PC-9 (cell line): Measurements from ENCODE around the gene MYBPC3. TPM values are rescaled to one million over a fixed set of nuclear protein-coding genes. Genes with fewer than 3 reads are reported as not detected.

Experiments used
- BruUV-seq: library from RNA; stranded (reverse); fragments of 400-500 nt; replicated peaks from 2 replicates; lab custom pipeline; 2021; lab: Mats Ljungman, UMichigan
- CTCF ChIA-PET: fragments of 300-600 bp; sonication (Branson Sonifier 250); formaldehyde crosslinking; loops from one replicate; lab custom pipeline; 2022; ENCODE audit warnings: antibody characterized with exemption; lab: Charles Lee
- POLR2A ChIA-PET: fragments of 300-600 bp; sonication (Branson Sonifier 250); formaldehyde crosslinking; loops from one replicate; lab custom pipeline; 2022; ENCODE audit warnings: antibody characterized with exemption; ENCODE audit not compliant: unreplicated experiment; lab: Charles Lee
- DNase-seq, 2 experiments: peaks; one replicate each; pipeline versions ENCODE4 v3.0.0 to v3.0.0-alpha.2; 2015 to 2022; ENCODE audit warnings: mixed read lengths in 1 of 2
- H2AFZ ChIP-seq: fragments of 200-600 bp; sonication (generic); 2 replicates; pipeline ENCODE4 v1.8.1; 2017; ENCODE audit warnings: antibody characterized with exemption
- H3F3A ChIP-seq: fragments of 200-600 bp; sonication (generic); 2 replicates; pipeline ENCODE4 v1.8.1; 2017; ENCODE audit warnings: antibody characterized with exemption, mild to moderate bottlenecking, low read depth; ENCODE audit not compliant: insufficient read depth
- H3K27ac ChIP-seq: fragments of 200-600 bp; sonication (generic); 2 replicates; pipeline ENCODE4 v1.6.1; 2016; ENCODE audit warnings: mixed run types
- H3K27me3 ChIP-seq: fragments of 200-600 bp; sonication (generic); 2 replicates; pipeline ENCODE4 v1.6.1; 2016; ENCODE audit warnings: low read depth, mixed run types; ENCODE audit not compliant: insufficient read depth
- H3K36me3 ChIP-seq: fragments of 200-600 bp; sonication (generic); 2 replicates; pipeline ENCODE4 v1.6.1; 2016; ENCODE audit warnings: low read depth, mixed run types
- H3K4me1 ChIP-seq: fragments of 200-600 bp; sonication (generic); replicated peaks from 2 replicates; pipeline ENCODE4 v1.6.1; 2016; ENCODE audit warnings: mixed run types; ENCODE audit not compliant: insufficient read depth
- H3K4me2 ChIP-seq: fragments of 200-600 bp; sonication (generic); 2 replicates; pipeline ENCODE4 v1.6.1; 2017; ENCODE audit warnings: mixed run types
- H3K4me3 ChIP-seq: fragments of 200-600 bp; sonication (generic); 2 replicates; pipeline ENCODE4 v1.6.1; 2016; ENCODE audit warnings: mixed run types
- H3K79me2 ChIP-seq: fragments of 200-600 bp; sonication (generic); 2 replicates; pipeline ENCODE4 v1.6.1; 2017; ENCODE audit warnings: low read depth, mixed run types
- H3K9me2 ChIP-seq: fragments of 200-600 bp; sonication (generic); 2 replicates; pipeline ENCODE4 v1.8.1; 2017; ENCODE audit warnings: mild to moderate bottlenecking; ENCODE audit not compliant: insufficient read depth
- H3K9me3 ChIP-seq: fragments of 200-600 bp; sonication (generic); 2 replicates; pipeline ENCODE4 v1.8.1; 2016; ENCODE audit warnings: low read depth; ENCODE audit not compliant: insufficient read depth
- H4K20me1 ChIP-seq: fragments of 200-600 bp; sonication (generic); 2 replicates; pipeline ENCODE4 v1.8.1; 2017; ENCODE audit not compliant: insufficient read depth
- EZH2 ChIP-seq: fragments of 200-600 bp; sonication (generic); IDR thresholded peaks from 2 replicates; pipeline ENCODE4 v1.8.0; 2017; ENCODE audit warnings: antibody characterized with exemption, low read depth
- intact Hi-C: fragments of 100-400 bp; cut with micrococcal nuclease; formaldehyde crosslinking; loops from one replicate; pipeline ENCODE4 v1.10.0; 2022; ENCODE audit not compliant: unreplicated experiment
- total RNA-seq: library from RNA; stranded (reverse); gene quantifications from 2 replicates; pipeline ENCODE4 v1.2.3, GENCODE V29; 2021
- TF ChIP-seq, protein P1 (sequence below): fragments of 200-600 bp; sonication (generic); conservative IDR thresholded peaks from 2 replicates; pipeline ENCODE4 v1.6.1; 2017; ENCODE audit warnings: mixed run types, antibody characterized with exemption, mild to moderate bottlenecking, moderate library complexity

MYBPC3 gene
- total RNA-seq, 1 experiment from 2014 or later: not detected

DNA sequence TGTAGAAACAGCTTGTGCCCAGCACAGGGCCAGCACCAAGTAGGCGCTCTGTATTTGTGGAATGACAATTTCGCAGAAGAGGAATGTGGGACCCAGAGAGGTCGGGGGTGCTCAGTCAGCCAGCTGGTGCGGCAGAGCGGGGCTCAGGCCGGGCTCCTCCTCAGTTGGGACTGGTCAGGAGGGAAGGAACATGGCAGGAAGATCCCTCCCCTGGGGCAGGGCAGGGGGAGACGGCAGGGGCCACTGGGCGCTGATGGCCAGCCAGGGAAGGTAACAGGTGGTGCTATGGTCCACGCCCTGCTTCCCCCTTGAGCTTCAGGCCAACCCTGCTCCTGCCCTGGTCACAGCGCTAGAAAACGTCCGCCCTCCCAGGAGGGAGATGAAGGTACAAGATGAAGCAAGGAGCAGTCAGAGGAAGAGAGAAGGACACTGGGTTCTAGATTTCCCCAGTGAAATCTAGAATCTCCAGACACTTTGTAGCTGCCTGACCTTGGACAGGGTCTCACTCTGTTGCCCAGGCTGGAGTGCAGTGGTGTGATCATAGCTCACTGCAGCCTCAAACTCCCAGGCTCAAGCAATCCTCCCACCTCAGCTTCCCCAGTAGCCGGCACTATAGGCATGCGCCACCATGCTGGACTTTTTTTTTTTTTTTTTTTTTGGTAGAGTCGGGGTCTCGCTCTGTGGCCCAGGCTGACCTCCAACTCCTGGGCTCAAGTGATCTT lies 39.4 kb upstream of the MYBPC3 start:
- Histone ChIP-seq H3K4me3 (no peak overlapping the region), H3K9me2 (no peaks in the 10 kb centered on the region), H3F3A (no peaks in the 10 kb centered on the region), H2AFZ (no peak overlapping the region), H3K4me2 (no peak overlapping the region), H3K4me1 (no peaks in the 10 kb centered on the region), H3K9me3 (no peaks in the 10 kb centered on the region), H3K27me3 (no peaks in the 10 kb centered on the region), H3K27ac (no peak overlapping the region), H3K36me3 (no peaks in the 10 kb centered on the region), H3K79me2 (no peaks in the 10 kb centered on the region), H4K20me1 (no peaks in the 10 kb centered on the region)
- intact Hi-C loops: no loop called here
- no TSS peak for BruUV-seq
- CTCF ChIA-PET: interaction anchor here (1.0 kb wide), 1 partner anchor 19 kb away, joined by 5 read pairs; no protein-coding TSS in a partner anchor
- POLR2A ChIA-PET: no interaction called here
- TF ChIP-seq, protein P1, sequence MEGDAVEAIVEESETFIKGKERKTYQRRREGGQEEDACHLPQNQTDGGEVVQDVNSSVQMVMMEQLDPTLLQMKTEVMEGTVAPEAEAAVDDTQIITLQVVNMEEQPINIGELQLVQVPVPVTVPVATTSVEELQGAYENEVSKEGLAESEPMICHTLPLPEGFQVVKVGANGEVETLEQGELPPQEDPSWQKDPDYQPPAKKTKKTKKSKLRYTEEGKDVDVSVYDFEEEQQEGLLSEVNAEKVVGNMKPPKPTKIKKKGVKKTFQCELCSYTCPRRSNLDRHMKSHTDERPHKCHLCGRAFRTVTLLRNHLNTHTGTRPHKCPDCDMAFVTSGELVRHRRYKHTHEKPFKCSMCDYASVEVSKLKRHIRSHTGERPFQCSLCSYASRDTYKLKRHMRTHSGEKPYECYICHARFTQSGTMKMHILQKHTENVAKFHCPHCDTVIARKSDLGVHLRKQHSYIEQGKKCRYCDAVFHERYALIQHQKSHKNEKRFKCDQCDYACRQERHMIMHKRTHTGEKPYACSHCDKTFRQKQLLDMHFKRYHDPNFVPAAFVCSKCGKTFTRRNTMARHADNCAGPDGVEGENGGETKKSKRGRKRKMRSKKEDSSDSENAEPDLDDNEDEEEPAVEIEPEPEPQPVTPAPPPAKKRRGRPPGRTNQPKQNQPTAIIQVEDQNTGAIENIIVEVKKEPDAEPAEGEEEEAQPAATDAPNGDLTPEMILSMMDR: no peak
- no peak for TF ChIP-seq EZH2
- DNase-seq: peak in 1 of 2 experiments; percentile 27

DNA sequence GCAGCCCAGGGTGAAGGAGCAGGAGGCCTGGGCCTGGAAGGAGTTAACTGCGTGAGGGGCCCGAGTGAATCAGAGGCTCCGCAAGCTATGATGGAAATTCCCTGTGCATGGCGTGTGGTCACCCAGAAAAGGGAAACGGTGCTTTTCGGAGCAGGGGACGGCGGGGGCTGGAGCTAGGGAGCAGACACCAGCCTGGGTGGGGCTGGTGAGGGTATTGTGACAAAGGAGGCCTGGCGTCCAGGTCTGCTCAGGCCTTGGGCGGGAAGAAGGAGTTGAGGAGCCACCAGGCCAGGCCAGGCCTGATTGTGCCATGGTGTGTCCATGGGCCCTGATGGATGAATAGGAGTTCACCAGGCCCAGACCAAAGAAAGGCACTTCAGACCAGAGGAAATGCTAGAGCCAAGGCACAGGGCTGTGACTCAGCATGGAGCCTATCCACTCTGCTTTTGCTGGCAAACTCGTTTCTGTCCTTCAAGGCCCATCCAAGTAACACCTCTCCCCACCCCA lies 38.6 kb upstream of the MYBPC3 start:
- H3F3A ChIP-seq: no peaks in the 10 kb centered on the region
- intact Hi-C loops: no loop called here
- TF ChIP-seq, protein P1: no peak
- TF ChIP-seq EZH2: no peak
- no peak overlapping the region for H3K4me3 ChIP-seq
- no peaks in the 10 kb centered on the region for H3K4me1 ChIP-seq
- ChIA-PET CTCF (no interaction called here), POLR2A (no interaction called here)
- no peak overlapping the region for H3K27ac ChIP-seq
- H3K36me3 ChIP-seq: no peaks in the 10 kb centered on the region
- H3K4me2 ChIP-seq: no peak overlapping the region
- H2AFZ ChIP-seq: no peak overlapping the region
- no peaks in the 10 kb centered on the region for H4K20me1 ChIP-seq
- no peak for DNase-seq
- H3K79me2 ChIP-seq: no peaks in the 10 kb centered on the region
- H3K27me3 ChIP-seq: no peaks in the 10 kb centered on the region
- no peaks in the 10 kb centered on the region for H3K9me3 ChIP-seq
- H3K9me2 ChIP-seq: no peaks in the 10 kb centered on the region
- no TSS peak for BruUV-seq

DNA sequence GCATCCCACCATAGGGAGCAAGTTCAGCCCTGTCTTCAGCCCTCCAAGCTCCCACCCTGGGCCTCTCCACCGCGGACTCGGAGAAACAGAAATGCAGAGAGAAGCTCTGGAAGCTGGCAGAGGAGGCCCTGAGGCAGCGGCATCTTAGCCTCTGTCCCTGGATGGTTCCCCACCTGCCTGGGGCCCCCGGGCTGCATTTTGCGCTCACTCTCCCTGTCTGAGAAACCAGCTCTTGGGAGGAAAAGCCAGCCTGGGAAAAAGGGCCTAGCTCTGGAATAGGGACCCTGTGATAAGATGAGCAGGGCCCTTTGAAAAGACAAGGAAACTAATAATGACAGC lies 37.9 kb upstream of the MYBPC3 start:
- no peaks in the 10 kb centered on the region for H3K4me1 ChIP-seq
- DNase-seq: peak in 1 of 2 experiments; percentile 6
- intact Hi-C loops: no loop called here
- ChIA-PET POLR2A (no interaction called here), CTCF (no interaction called here)
- H3K4me3 ChIP-seq: no peak overlapping the region
- H3K9me3 ChIP-seq: no peaks in the 10 kb centered on the region
- no peak for TF ChIP-seq EZH2
- TF ChIP-seq, protein P1: no peak
- no peak overlapping the region for H2AFZ ChIP-seq
- no TSS peak for BruUV-seq
- H3K79me2 ChIP-seq: no peaks in the 10 kb centered on the region
- no peaks in the 10 kb centered on the region for H3K36me3 ChIP-seq
- no peaks in the 10 kb centered on the region for H3K9me2 ChIP-seq
- no peak overlapping the region for H3K4me2 ChIP-seq
- H3K27me3 ChIP-seq: no peaks in the 10 kb centered on the region
- no peaks in the 10 kb centered on the region for H3F3A ChIP-seq
- no peaks in the 10 kb centered on the region for H4K20me1 ChIP-seq
- no peak overlapping the region for H3K27ac ChIP-seq
